RWPE2 (cell line): Measurements from ENCODE around the gene FIBIN.

Experiments used
- ATAC-seq: fragments of 200-7000 bp; cut with Tn5 transposase; 3 replicates; pipeline ENCODE4 v1.9.1; 2021; ENCODE audit warnings: low read depth
- DNase-seq: peaks from one replicate; pipeline ENCODE4 v3.0.0-alpha.2; 2020; ENCODE audit warnings: low spot score
- H3K27ac ChIP-seq: fragments of 450-650 bp; 2 replicates; pipeline ENCODE4 v1.5.1; 2017; ENCODE audit warnings: mild to moderate bottlenecking; ENCODE audit not compliant: poor library complexity, severe bottlenecking
- H3K27me3 ChIP-seq: fragments of 250-450 bp; sonication (Bioruptor Pico); 2 replicates; pipeline ENCODE4 v1.5.1; 2021; ENCODE audit warnings: mild to moderate bottlenecking, moderate library complexity; ENCODE audit not compliant: insufficient read depth, poor library complexity, severe bottlenecking
- H3K36me3 ChIP-seq: fragments of 250-450 bp; sonication (Bioruptor Pico); 2 replicates; pipeline ENCODE4 v1.5.1; 2020; ENCODE audit warnings: low read depth, mild to moderate bottlenecking, moderate library complexity
- H3K4me1 ChIP-seq: fragments of 250-450 bp; sonication (Bioruptor Pico); 2 replicates; pipeline ENCODE4 v1.5.1; 2021; ENCODE audit warnings: mild to moderate bottlenecking, moderate library complexity; ENCODE audit not compliant: insufficient read depth, poor library complexity, severe bottlenecking
- H3K4me3 ChIP-seq: fragments of 250-450 bp; sonication (Bioruptor Pico); 2 replicates; pipeline ENCODE4 v1.5.1; 2021; ENCODE audit warnings: mild to moderate bottlenecking, moderate library complexity; ENCODE audit not compliant: severe bottlenecking
- H3K9me3 ChIP-seq: fragments of 250-450 bp; sonication (Bioruptor Pico); 2 replicates; pipeline ENCODE4 v1.5.1; 2021; ENCODE audit warnings: mild to moderate bottlenecking, moderate library complexity; ENCODE audit not compliant: severe bottlenecking
- TF ChIP-seq, protein P1 (sequence below): fragments of 450-650 bp; IDR thresholded peaks from one replicate; pipeline ENCODE4 v1.5.1; 2017; ENCODE audit warnings: mild to moderate bottlenecking, moderate library complexity; ENCODE audit not compliant: poor library complexity, severe bottlenecking

FIBIN gene

GRCh38 chr11:27041141-27041899, 47.4 kb downstream of the FIBIN start:
- TF ChIP-seq, protein P1, sequence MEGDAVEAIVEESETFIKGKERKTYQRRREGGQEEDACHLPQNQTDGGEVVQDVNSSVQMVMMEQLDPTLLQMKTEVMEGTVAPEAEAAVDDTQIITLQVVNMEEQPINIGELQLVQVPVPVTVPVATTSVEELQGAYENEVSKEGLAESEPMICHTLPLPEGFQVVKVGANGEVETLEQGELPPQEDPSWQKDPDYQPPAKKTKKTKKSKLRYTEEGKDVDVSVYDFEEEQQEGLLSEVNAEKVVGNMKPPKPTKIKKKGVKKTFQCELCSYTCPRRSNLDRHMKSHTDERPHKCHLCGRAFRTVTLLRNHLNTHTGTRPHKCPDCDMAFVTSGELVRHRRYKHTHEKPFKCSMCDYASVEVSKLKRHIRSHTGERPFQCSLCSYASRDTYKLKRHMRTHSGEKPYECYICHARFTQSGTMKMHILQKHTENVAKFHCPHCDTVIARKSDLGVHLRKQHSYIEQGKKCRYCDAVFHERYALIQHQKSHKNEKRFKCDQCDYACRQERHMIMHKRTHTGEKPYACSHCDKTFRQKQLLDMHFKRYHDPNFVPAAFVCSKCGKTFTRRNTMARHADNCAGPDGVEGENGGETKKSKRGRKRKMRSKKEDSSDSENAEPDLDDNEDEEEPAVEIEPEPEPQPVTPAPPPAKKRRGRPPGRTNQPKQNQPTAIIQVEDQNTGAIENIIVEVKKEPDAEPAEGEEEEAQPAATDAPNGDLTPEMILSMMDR: no peak
- ATAC-seq: no peak
- H3K4me3 ChIP-seq: no peak overlapping the region
- peaks cover 14% of the 10 kb centered on the region for H3K4me1 ChIP-seq
- no peaks in the 10 kb centered on the region for H3K36me3 ChIP-seq
- no peaks in the 10 kb centered on the region for H3K9me3 ChIP-seq
- H3K27ac ChIP-seq: peak overlapping the region; percentile 48
- no peaks in the 10 kb centered on the region for H3K27me3 ChIP-seq
- DNase-seq: no peak
